Measurements from ENCODE around the gene MYO1H.

MYO1H gene

DNA sequence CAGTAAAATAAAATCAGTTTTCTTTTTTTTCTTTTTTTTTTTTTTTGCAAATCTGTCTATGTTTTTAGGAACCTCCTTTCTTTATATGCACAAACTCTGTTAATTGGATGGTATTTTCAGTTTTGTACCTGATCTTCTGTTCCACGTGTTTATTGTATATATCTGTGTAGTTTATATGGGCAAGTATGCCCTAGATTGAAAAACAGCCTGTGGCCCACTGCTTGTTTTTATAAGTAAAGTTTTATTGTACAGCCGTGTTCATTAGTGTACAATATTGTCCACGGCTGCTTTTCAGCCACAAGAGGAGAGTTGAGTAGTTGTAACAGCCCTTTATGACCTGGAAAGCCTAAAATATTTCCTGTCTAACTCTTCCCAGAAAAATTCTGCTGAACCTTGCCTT is 18.7 kb upstream of the MYO1H start:
- H3K27me3 Mint-ChIP-seq: peaks cover 10% of the 10 kb centered on the region
- no peak overlapping the region for H3K27ac Mint-ChIP-seq (ENCODE audit: low read depth)
- no peaks in the 10 kb centered on the region for H3K36me3 Mint-ChIP-seq (ENCODE audit: insufficient read depth)
- no peak overlapping the region for H3K4me3 Mint-ChIP-seq
- ATAC-seq (replicated peaks; ENCODE audit: extremely low read depth, poor library complexity, severe bottlenecking): no peak
- no peak for DNase-seq (ENCODE audit: low spot score in 2 of 2)
- H3K9me3 Mint-ChIP-seq: no peaks in the 10 kb centered on the region
- H3K4me1 Mint-ChIP-seq: no peaks in the 10 kb centered on the region

DNA sequence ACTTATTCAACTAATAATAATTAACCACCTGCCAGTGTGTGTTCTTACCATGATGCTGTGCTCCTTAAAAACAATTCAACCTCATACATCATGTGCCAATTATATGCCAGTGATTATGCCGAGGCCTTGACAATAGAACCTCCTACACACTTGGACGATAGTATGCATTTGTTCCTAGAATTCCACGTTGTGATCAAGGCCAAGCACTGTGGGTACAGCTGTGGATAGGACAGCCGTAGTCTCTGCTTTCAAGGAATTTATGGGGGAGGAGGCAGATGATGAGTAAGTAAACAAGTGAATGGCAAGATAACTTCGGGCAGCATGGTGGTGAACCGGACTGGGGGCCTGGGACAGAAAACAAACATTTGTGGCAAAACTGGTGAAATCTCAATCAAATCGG is 18.0 kb upstream of the MYO1H start:
- no peak overlapping the region for H3K4me3 Mint-ChIP-seq
- H3K36me3 Mint-ChIP-seq (ENCODE audit: insufficient read depth): no peaks in the 10 kb centered on the region
- ATAC-seq (replicated peaks; ENCODE audit: extremely low read depth, poor library complexity, severe bottlenecking) (no peak), DNase-seq (ENCODE audit: low spot score in 2 of 2) (no peak)
- H3K4me1 Mint-ChIP-seq: no peaks in the 10 kb centered on the region
- H3K27ac Mint-ChIP-seq (ENCODE audit: low read depth): no peak overlapping the region
- peaks cover 11% of the 10 kb centered on the region for H3K27me3 Mint-ChIP-seq
- no peaks in the 10 kb centered on the region for H3K9me3 Mint-ChIP-seq

DNA sequence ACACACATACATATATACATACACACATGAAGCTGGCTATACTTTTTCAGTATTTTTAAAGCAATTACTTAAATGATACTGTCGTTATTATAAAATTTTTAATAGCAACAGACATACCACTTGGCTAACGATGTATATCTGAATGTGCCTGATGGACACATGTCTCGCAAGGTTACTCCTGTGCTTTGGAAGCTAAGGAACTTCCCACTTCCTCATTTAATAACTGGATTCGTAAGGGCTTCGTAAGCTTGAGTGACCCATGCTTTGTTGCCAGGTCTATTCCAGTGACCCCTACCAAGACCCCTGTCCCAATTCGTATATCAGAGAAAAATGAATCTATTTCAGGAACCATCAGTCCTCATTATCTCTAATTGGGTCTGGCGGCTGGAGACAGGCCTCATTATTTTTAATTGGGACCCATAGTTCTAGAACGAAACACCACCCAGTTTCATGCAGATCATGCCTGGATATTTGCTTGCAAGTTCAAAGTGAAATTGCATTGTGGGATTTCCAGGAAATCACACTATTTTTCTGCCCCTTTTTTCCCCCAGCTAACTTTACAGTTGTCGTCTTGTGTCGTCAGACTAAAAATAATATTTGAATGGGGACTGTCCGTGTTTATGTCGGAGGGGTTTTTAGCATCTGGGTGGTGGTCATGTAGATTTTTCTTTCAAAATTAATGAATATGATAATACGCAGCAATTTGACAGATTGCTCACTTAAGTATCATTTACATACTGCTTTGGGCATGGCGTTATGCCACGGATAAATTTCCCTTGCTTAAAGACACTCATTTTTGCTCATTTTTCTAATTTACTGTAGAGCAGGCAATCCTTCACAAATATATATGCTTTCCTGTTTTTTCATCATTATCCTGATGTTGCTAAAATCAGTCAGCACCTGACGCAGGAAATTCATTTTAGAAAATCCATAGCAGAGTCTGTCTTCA is 17.1 kb upstream of the MYO1H start:
- no peaks in the 10 kb centered on the region for H3K4me1 Mint-ChIP-seq
- ATAC-seq (replicated peaks; ENCODE audit: extremely low read depth, poor library complexity, severe bottlenecking): no peak
- no peak for DNase-seq (ENCODE audit: low spot score in 2 of 2)
- H3K27me3 Mint-ChIP-seq: peaks cover 20% of the 10 kb centered on the region
- H3K4me3 Mint-ChIP-seq: no peak overlapping the region
- H3K27ac Mint-ChIP-seq (ENCODE audit: low read depth): no peak overlapping the region
- H3K9me3 Mint-ChIP-seq: no peaks in the 10 kb centered on the region
- no peaks in the 10 kb centered on the region for H3K36me3 Mint-ChIP-seq (ENCODE audit: insufficient read depth)

GRCh38 chr12:109331301-109331952 is 16.3 kb upstream of the MYO1H start:
- DNase-seq (ENCODE audit: low spot score in 2 of 2) (no peak), ATAC-seq (replicated peaks; ENCODE audit: extremely low read depth, poor library complexity, severe bottlenecking) (no peak)
- Mint-ChIP-seq H3K9me3 (no peaks in the 10 kb centered on the region), H3K36me3 (ENCODE audit: insufficient read depth) (no peaks in the 10 kb centered on the region), H3K4me3 (no peak overlapping the region), H3K27ac (ENCODE audit: low read depth) (no peak overlapping the region), H3K4me1 (no peaks in the 10 kb centered on the region), H3K27me3 (peaks cover 28% of the 10 kb centered on the region)

DNA sequence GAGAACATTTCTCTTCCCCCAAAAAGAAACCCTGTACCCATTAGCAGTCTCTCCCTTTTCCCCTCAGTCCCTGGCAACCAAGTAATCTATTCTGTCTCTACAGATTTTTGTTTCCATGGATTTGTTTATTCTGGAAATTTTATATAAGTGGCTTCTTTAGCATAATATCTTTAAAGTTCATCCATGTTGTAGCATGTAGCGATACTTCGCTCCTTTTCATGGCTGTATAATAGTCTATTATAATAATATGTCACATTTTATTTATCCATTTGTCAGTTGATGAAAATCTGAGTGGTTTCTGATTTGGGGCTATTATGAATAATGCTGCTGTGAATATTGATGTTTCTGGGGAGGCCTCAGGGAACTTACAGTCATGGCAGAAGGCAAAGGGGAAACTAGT is 12.8 kb upstream of the MYO1H start:
- Mint-ChIP-seq H3K36me3 (ENCODE audit: insufficient read depth) (no peaks in the 10 kb centered on the region), H3K9me3 (no peaks in the 10 kb centered on the region), H3K27ac (ENCODE audit: low read depth) (no peak overlapping the region), H3K27me3 (peaks cover 52% of the 10 kb centered on the region), H3K4me3 (no peak overlapping the region), H3K4me1 (no peaks in the 10 kb centered on the region)
- ATAC-seq (replicated peaks; ENCODE audit: extremely low read depth, poor library complexity, severe bottlenecking) (no peak), DNase-seq (ENCODE audit: low spot score in 2 of 2) (no peak)

DNA sequence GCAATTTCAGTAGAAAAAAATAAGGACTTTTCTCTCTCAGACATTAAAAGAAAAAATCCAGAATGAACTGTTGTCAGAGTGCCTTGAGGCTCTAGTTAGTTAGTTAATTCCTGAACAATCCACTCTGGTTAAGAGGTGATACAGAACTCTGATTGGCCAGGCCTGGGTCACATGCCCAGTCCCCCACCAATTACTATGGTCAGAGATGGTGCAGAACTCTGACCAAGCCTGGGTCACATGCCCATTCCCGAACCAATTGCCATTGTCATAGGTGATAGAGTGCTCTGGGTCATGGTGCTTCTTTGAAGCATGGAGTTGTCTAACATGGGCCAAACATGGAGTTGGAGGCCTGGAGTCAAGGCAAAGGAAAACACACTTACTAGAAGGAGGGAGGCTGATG is 11.1 kb upstream of the MYO1H start:
- Mint-ChIP-seq H3K27me3 (peaks cover 49% of the 10 kb centered on the region), H3K36me3 (ENCODE audit: insufficient read depth) (no peaks in the 10 kb centered on the region)
- no peak for ATAC-seq (replicated peaks; ENCODE audit: extremely low read depth, poor library complexity, severe bottlenecking)

GRCh38 chr12:109343677-109344076 is 4.0 kb upstream of the MYO1H start:
- Mint-ChIP-seq H3K9me3 (no peaks in the 10 kb centered on the region), H3K27me3 (peaks cover 31% of the 10 kb centered on the region), H3K4me3 (no peak overlapping the region), H3K36me3 (ENCODE audit: insufficient read depth) (peaks cover 3% of the 10 kb centered on the region), H3K27ac (ENCODE audit: low read depth) (no peak overlapping the region), H3K4me1 (no peaks in the 10 kb centered on the region)
- DNase-seq (ENCODE audit: low spot score in 2 of 2): no peak
- ATAC-seq (replicated peaks; ENCODE audit: extremely low read depth, poor library complexity, severe bottlenecking): no peak

More for the DNA sequence above, 11.1 kb upstream of the MYO1H start:
- Mint-ChIP-seq H3K9me3 (no peaks in the 10 kb centered on the region), H3K4me1 (no peaks in the 10 kb centered on the region), H3K4me3 (no peak overlapping the region), H3K27ac (ENCODE audit: low read depth) (no peak overlapping the region)
- no peak for DNase-seq (ENCODE audit: low spot score in 2 of 2)

- DNase-seq (ENCODE audit: low spot score in 2 of 2): no peak
- no peak for ATAC-seq (replicated peaks; ENCODE audit: extremely low read depth, poor library complexity, severe bottlenecking)
- Mint-ChIP-seq H3K9me3 (no peaks in the 10 kb centered on the region), H3K27ac (ENCODE audit: low read depth) (no peak overlapping the region), H3K4me1 (no peaks in the 10 kb centered on the region), H3K4me3 (no peak overlapping the region), H3K27me3 (peaks cover 25% of the 10 kb centered on the region), H3K36me3 (ENCODE audit: insufficient read depth) (peaks cover 3% of the 10 kb centered on the region)
Observed at GRCh38 chr12:109345428-109345827, 2.3 kb upstream of the MYO1H start.

GRCh38 chr12:109346920-109347319 is 780 bp upstream of the MYO1H start:
- Mint-ChIP-seq H3K4me3 (no peak overlapping the region), H3K4me1 (no peaks in the 10 kb centered on the region), H3K9me3 (no peaks in the 10 kb centered on the region), H3K36me3 (ENCODE audit: insufficient read depth) (peaks cover 3% of the 10 kb centered on the region), H3K27me3 (peaks cover 31% of the 10 kb centered on the region), H3K27ac (ENCODE audit: low read depth) (no peak overlapping the region)
- DNase-seq (ENCODE audit: low spot score in 2 of 2) (no peak), ATAC-seq (replicated peaks; ENCODE audit: extremely low read depth, poor library complexity, severe bottlenecking) (no peak)

DNA sequence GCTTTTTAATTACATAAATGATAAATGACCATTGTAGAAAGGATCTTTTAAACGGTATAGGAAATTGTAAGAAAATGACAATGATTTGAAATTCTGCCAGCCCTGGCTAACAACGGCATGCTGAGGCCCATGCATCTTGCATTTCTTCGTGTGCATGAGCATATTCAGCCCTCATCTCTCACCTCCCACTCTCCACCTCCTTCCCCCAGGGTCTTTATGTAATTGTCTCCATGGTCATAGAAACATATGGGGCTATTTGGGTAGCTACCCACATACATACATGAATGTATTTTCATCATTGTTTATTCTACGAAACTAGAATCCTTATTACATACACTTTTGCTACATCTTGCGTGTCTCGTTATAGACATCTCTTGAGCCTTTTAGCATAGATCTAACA is 4.5 kb downstream of the MYO1H start:
- Mint-ChIP-seq H3K27ac (ENCODE audit: low read depth) (no peak overlapping the region), H3K9me3 (no peaks in the 10 kb centered on the region), H3K4me1 (no peaks in the 10 kb centered on the region), H3K4me3 (no peak overlapping the region), H3K36me3 (ENCODE audit: insufficient read depth) (no peaks in the 10 kb centered on the region), H3K27me3 (peaks cover 32% of the 10 kb centered on the region)
- DNase-seq (ENCODE audit: low spot score in 2 of 2) (no peak), ATAC-seq (replicated peaks; ENCODE audit: extremely low read depth, poor library complexity, severe bottlenecking) (no peak)

DNA sequence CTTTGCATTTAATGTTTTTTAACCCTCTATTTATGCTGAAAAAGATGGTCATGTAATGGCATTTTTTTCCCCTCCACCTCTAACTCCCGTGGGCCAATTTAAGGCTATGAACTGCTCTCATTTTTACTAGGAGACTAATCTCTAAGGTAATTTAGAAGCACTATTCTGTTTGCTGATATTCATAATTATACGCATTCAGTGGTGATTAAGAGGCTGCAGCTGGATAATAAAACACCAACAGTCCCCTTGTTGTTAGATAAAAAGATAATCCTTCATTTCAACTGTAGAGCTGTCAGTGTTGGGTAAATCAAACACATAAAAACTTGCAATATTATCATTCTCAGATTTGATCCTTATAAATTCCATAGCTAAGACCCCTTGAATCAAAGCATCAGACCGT is 8.9 kb downstream of the MYO1H start:
- H3K9me3 Mint-ChIP-seq: no peaks in the 10 kb centered on the region
- peaks cover 5% of the 10 kb centered on the region for H3K4me1 Mint-ChIP-seq
- H3K27ac Mint-ChIP-seq (ENCODE audit: low read depth): no peak overlapping the region
- H3K4me3 Mint-ChIP-seq: no peak overlapping the region
- DNase-seq (ENCODE audit: low spot score in 2 of 2): no peak
- peaks cover 43% of the 10 kb centered on the region for H3K27me3 Mint-ChIP-seq
- ATAC-seq (replicated peaks; ENCODE audit: extremely low read depth, poor library complexity, severe bottlenecking): no peak
- H3K36me3 Mint-ChIP-seq (ENCODE audit: insufficient read depth): no peaks in the 10 kb centered on the region

- Mint-ChIP-seq H3K36me3 (ENCODE audit: insufficient read depth) (no peaks in the 10 kb centered on the region), H3K4me1 (peaks cover 5% of the 10 kb centered on the region), H3K27me3 (peaks cover 43% of the 10 kb centered on the region), H3K4me3 (no peak overlapping the region), H3K9me3 (no peaks in the 10 kb centered on the region), H3K27ac (ENCODE audit: low read depth) (no peak overlapping the region)
- DNase-seq (ENCODE audit: low spot score in 2 of 2) (no peak), ATAC-seq (replicated peaks; ENCODE audit: extremely low read depth, poor library complexity, severe bottlenecking) (no peak)
Observed at GRCh38 chr12:109357032-109357431, 9.3 kb downstream of the MYO1H start.
